Trophoblast cell (in vitro differentiated cells and primary cell): ENCODE results near the gene PLCD1.
A peak's percentile ranks its signal among the peaks of the same experiment; 100 is the strongest.
"Not testable (repeated sequence)": the region's sequence is repeated elsewhere in the genome, so short reads cannot be mapped to it uniquely, and the experiment has no call there.

Source experiments
- DNase-seq, 2 donors: peaks; one replicate each; pipeline ENCODE4 v3.0.0-alpha.2; 2016
- H2AFZ ChIP-seq: 2 replicates; pipeline ENCODE4 v1.6.1; 2013; ENCODE audit warnings: low read length, moderate library complexity, mild to moderate bottlenecking; ENCODE audit not compliant: insufficient read depth, poor library complexity
- H2AK5ac ChIP-seq: 2 replicates; pipeline ENCODE4 v1.6.1; 2013; ENCODE audit warnings: mild to moderate bottlenecking, low read length
- H2BK120ac ChIP-seq: 2 replicates; pipeline ENCODE4 v1.6.1; 2013; ENCODE audit warnings: low read length, mild to moderate bottlenecking, moderate library complexity; ENCODE audit not compliant: insufficient read depth, poor library complexity
- H2BK12ac ChIP-seq: 2 replicates; pipeline ENCODE4 v1.6.1; 2013; ENCODE audit warnings: mild to moderate bottlenecking, low read length, moderate library complexity
- H2BK5ac ChIP-seq: 2 replicates; pipeline ENCODE4 v1.6.1; 2013; ENCODE audit warnings: low read length, low read depth, moderate library complexity, mild to moderate bottlenecking; ENCODE audit not compliant: poor library complexity
- H3K14ac ChIP-seq: 2 replicates; pipeline ENCODE4 v1.6.1; 2013; ENCODE audit warnings: mild to moderate bottlenecking, low read length
- H3K18ac ChIP-seq: 2 replicates; pipeline ENCODE4 v1.6.1; 2013; ENCODE audit warnings: mild to moderate bottlenecking, low read length
- H3K23ac ChIP-seq: 2 replicates; pipeline ENCODE4 v1.6.1; 2013; ENCODE audit warnings: low read length
- H3K27ac ChIP-seq: 2 replicates; pipeline ENCODE4 v1.5.1; 2013; ENCODE audit warnings: low read depth, mild to moderate bottlenecking, inconsistent platforms, low read length, moderate library complexity
- H3K27me3 ChIP-seq: 2 replicates; pipeline ENCODE4 v1.6.1; 2013; ENCODE audit warnings: inconsistent platforms, mild to moderate bottlenecking, low read length, moderate library complexity; ENCODE audit not compliant: insufficient read depth
- H3K36me3 ChIP-seq, 2 experiments: 1 replicate in 1 of 2; 2 replicates in 1 of 2; pipeline ENCODE4 v1.6.1; 2013; ENCODE audit warnings: low read length in 2 of 2, mild to moderate bottlenecking in 2 of 2, moderate library complexity in 1 of 2; ENCODE audit not compliant: insufficient read depth in 2 of 2, control insufficient read depth in 1 of 2
- H3K4ac ChIP-seq: 2 replicates; pipeline ENCODE4 v1.6.1; 2013; ENCODE audit warnings: low read depth, mild to moderate bottlenecking, low read length, moderate library complexity
- H3K4me1 ChIP-seq, 2 experiments: 1 replicate in 1 of 2; 2 replicates in 1 of 2; pipeline ENCODE4 v1.6.1; 2013; ENCODE audit warnings: low read length in 2 of 2, mild to moderate bottlenecking in 2 of 2, moderate library complexity in 1 of 2; ENCODE audit not compliant: insufficient read depth in 2 of 2, control insufficient read depth in 1 of 2
- H3K4me2 ChIP-seq: 2 replicates; pipeline ENCODE4 v1.6.1; 2013; ENCODE audit warnings: inconsistent platforms, mild to moderate bottlenecking, low read length, moderate library complexity
- H3K4me3 ChIP-seq: 2 replicates; pipeline ENCODE4 v1.5.1; 2013; ENCODE audit warnings: mild to moderate bottlenecking, low read depth, low read length, inconsistent platforms
- H3K79me1 ChIP-seq: one replicate; pipeline ENCODE4 v1.6.1; 2013; ENCODE audit warnings: low read length
- H3K79me2 ChIP-seq: 2 replicates; pipeline ENCODE4 v1.6.1; 2013; ENCODE audit warnings: low read length, mild to moderate bottlenecking; ENCODE audit not compliant: control insufficient read depth, insufficient read depth, poor library complexity
- H3K9ac ChIP-seq: 2 replicates; pipeline ENCODE4 v1.6.1; 2013; ENCODE audit warnings: mild to moderate bottlenecking, low read length
- H3K9me3 ChIP-seq: 2 replicates; pipeline ENCODE4 v1.6.1; 2013; ENCODE audit warnings: low read depth, mild to moderate bottlenecking, control low read depth, inconsistent platforms, low read length; ENCODE audit not compliant: insufficient read depth
- H4K12ac ChIP-seq: 2 replicates; pipeline ENCODE4 v1.6.1; 2013; ENCODE audit warnings: low read depth, mild to moderate bottlenecking, low read length, moderate library complexity
- H4K8ac ChIP-seq: 2 replicates; pipeline ENCODE4 v1.6.1; 2013; ENCODE audit warnings: low read depth, mild to moderate bottlenecking, low read length, moderate library complexity
- H4K91ac ChIP-seq: one replicate; pipeline ENCODE4 v1.6.1; 2013; ENCODE audit warnings: low read depth, mild to moderate bottlenecking, low read length, moderate library complexity
- WGBS: extraction: QIAGEN DNeasy Blood & Tissue Kit; methylation state at CpG from one replicate; pipeline ENCODE4 v1.1.7; 2013; ENCODE audit warnings: missing lambda C conversion rate; ENCODE audit not compliant: insufficient read length, insufficient coverage; ENCODE audit errors: extremely low coverage; 5-methylcytosine and 5-hydroxymethylcytosine counted together

PLCD1 gene

GRCh38 chr3:38033586-38033985, 4.1 kb upstream of the PLCD1 start:
- not testable (repeated sequence) for H3K4me2 ChIP-seq, H3K27ac ChIP-seq, H3K36me3 ChIP-seq, H4K91ac ChIP-seq, DNase-seq, H2BK120ac ChIP-seq, H4K8ac ChIP-seq, H3K4ac ChIP-seq, H2BK12ac ChIP-seq, H3K79me1 ChIP-seq, H4K12ac ChIP-seq, H2BK5ac ChIP-seq, H3K14ac ChIP-seq, H3K79me2 ChIP-seq, H3K9ac ChIP-seq, H3K18ac ChIP-seq, H3K23ac ChIP-seq, H2AFZ ChIP-seq, H3K4me3 ChIP-seq, H2AK5ac ChIP-seq, H3K9me3 ChIP-seq
- H3K4me1 ChIP-seq = peaks cover 15% of the 10 kb centered on the region in 2 experiments
- peaks cover 11% of the 10 kb centered on the region for H3K27me3 ChIP-seq
- WGBS = no CpG with 5 or more reads among the region's 7 CpGs

GRCh38 chr3:38032328-38032865, 3.0 kb upstream of the PLCD1 start:
- Histone ChIP-seq H3K79me2 (peaks cover 2% of the 10 kb centered on the region), H3K4ac (no peak overlapping the region), H4K12ac (no peak overlapping the region), H2AFZ (no peak overlapping the region), H2BK120ac (no peak overlapping the region), H3K27me3 (peaks cover 17% of the 10 kb centered on the region), H3K27ac (no peak overlapping the region), H3K79me1 (peaks cover 3% of the 10 kb centered on the region), H3K4me3 (no peak overlapping the region), H2BK5ac (no peak overlapping the region), H2AK5ac (no peak overlapping the region), H4K91ac (no peak overlapping the region), H3K4me2 (no peak overlapping the region), H3K9ac (no peak overlapping the region), H3K18ac (no peak overlapping the region), H3K36me3 (no peaks in the 10 kb centered on the region), H4K8ac (no peak overlapping the region), H3K14ac (no peak overlapping the region), H3K9me3 (peaks cover 4% of the 10 kb centered on the region), H3K4me1 (peaks cover 15% of the 10 kb centered on the region in 2 experiments), H3K23ac (no peak overlapping the region), H2BK12ac (no peak overlapping the region)
- no CpG with 5 or more reads among the region's 1 CpG for WGBS
- DNase-seq = no peak

- no peak overlapping the region for H2BK12ac ChIP-seq
- no peak overlapping the region for H2AFZ ChIP-seq
- no CpG with 5 or more reads among the region's 9 CpGs for WGBS
- H2BK5ac ChIP-seq = no peak overlapping the region
- no peak overlapping the region for H4K91ac ChIP-seq
- no peak overlapping the region for H3K23ac ChIP-seq
- peaks cover 4% of the 10 kb centered on the region for H3K9me3 ChIP-seq
- H2BK120ac ChIP-seq = no peak overlapping the region
- H4K8ac ChIP-seq = no peak overlapping the region
- no peak overlapping the region for H3K4me3 ChIP-seq
- peaks cover 2% of the 10 kb centered on the region for H3K79me2 ChIP-seq
- peaks cover 17% of the 10 kb centered on the region for H3K27me3 ChIP-seq
- no peak for DNase-seq
- H3K79me1 ChIP-seq = peaks cover 3% of the 10 kb centered on the region
- H3K9ac ChIP-seq = no peak overlapping the region
- no peak overlapping the region for H3K18ac ChIP-seq
- H3K4me1 ChIP-seq = peaks cover 15% of the 10 kb centered on the region in 2 experiments
- no peak overlapping the region for H3K14ac ChIP-seq
- H3K27ac ChIP-seq = no peak overlapping the region
- no peak overlapping the region for H2AK5ac ChIP-seq
- no peak overlapping the region for H4K12ac ChIP-seq
- no peak overlapping the region for H3K4ac ChIP-seq
- H3K4me2 ChIP-seq = no peak overlapping the region
- H3K36me3 ChIP-seq = no peaks in the 10 kb centered on the region
Observed at GRCh38 chr3:38031022-38031994, 1.9 kb upstream of the PLCD1 start.

GRCh38 chr3:38030126-38031021, 932 bp upstream of the PLCD1 start:
- peak overlapping the region; percentile 70 for H3K4me3 ChIP-seq
- peak overlapping the region; percentile 67 for H3K18ac ChIP-seq
- DNase-seq = no peak
- no CpG with 5 or more reads among the region's 8 CpGs for WGBS
- no peak overlapping the region for H2BK5ac ChIP-seq
- peak overlapping the region; percentile 15 for H2BK120ac ChIP-seq
- no peak overlapping the region for H3K27ac ChIP-seq
- H3K23ac ChIP-seq = no peak overlapping the region
- H3K4me2 ChIP-seq = peak overlapping the region; percentile 90
- peaks cover 2% of the 10 kb centered on the region for H3K79me2 ChIP-seq
- peak overlapping the region; percentile 64 for H3K14ac ChIP-seq
- peaks cover 17% of the 10 kb centered on the region for H3K27me3 ChIP-seq
- H2AK5ac ChIP-seq = peak overlapping the region; percentile 36
- peaks cover 4% of the 10 kb centered on the region for H3K9me3 ChIP-seq
- H3K4ac ChIP-seq = no peak overlapping the region
- H3K79me1 ChIP-seq = peaks cover 3% of the 10 kb centered on the region
- peak overlapping the region; percentile 7 for H2BK12ac ChIP-seq
- H3K36me3 ChIP-seq = no peaks in the 10 kb centered on the region
- H4K91ac ChIP-seq = peak overlapping the region; percentile 50
- peak overlapping the region; percentile 73 for H4K8ac ChIP-seq
- H3K9ac ChIP-seq = peak overlapping the region; percentile 0
- H4K12ac ChIP-seq = no peak overlapping the region
- H3K4me1 ChIP-seq = peaks cover 15 to 16% of the 10 kb centered on the region in 2 experiments
- peak overlapping the region; percentile 68 for H2AFZ ChIP-seq
